Endothelial cell of umbilical vein (primary cell): ENCODE measurements around the gene SLC6A19.

ENCODE experiments used
- CTCF ChIP-seq, 2 donors: IDR thresholded peaks; 1 replicate in 1 of 2; 2 replicates in 1 of 2; pipeline ENCODE4 v1.5.1; 2011; ENCODE audit warnings: low read length in 2 of 2, mild to moderate bottlenecking in 2 of 2, moderate library complexity in 2 of 2, control low read depth in 1 of 2, inconsistent platforms in 1 of 2, low read depth in 1 of 2; ENCODE audit not compliant: insufficient read depth in 1 of 2; ENCODE audit errors: extremely low read depth in 1 of 2
- EZH2 ChIP-seq: IDR thresholded peaks from 2 replicates; pipeline ENCODE4 v1.6.1; 2012; ENCODE audit warnings: borderline replicate concordance, low read depth, mild to moderate bottlenecking, moderate library complexity, low read length, inconsistent platforms; ENCODE audit not compliant: severe bottlenecking
- GATA2 ChIP-seq: IDR thresholded peaks from 2 replicates; pipeline ENCODE4 v1.7.0; 2011; ENCODE audit warnings: low read depth, mild to moderate bottlenecking, moderate library complexity, mixed read lengths, low read length; ENCODE audit not compliant: insufficient read length, insufficient read depth
- JUN ChIP-seq: IDR thresholded peaks from 2 replicates; pipeline ENCODE4 v1.6.1; 2011; ENCODE audit warnings: borderline replicate concordance, low read depth; ENCODE audit not compliant: insufficient read length, insufficient read depth
- POLR2A ChIP-seq: IDR thresholded peaks from 2 replicates; pipeline ENCODE4 v1.6.1; 2012; ENCODE audit warnings: low read depth, mild to moderate bottlenecking, control low read depth, low read length
- POLR2AphosphoS5 ChIP-seq: IDR thresholded peaks from 2 replicates; pipeline ENCODE4 v1.6.1; 2012; ENCODE audit warnings: low read depth, mild to moderate bottlenecking, control low read depth, low read length, moderate library complexity; ENCODE audit not compliant: insufficient read depth

DNA sequence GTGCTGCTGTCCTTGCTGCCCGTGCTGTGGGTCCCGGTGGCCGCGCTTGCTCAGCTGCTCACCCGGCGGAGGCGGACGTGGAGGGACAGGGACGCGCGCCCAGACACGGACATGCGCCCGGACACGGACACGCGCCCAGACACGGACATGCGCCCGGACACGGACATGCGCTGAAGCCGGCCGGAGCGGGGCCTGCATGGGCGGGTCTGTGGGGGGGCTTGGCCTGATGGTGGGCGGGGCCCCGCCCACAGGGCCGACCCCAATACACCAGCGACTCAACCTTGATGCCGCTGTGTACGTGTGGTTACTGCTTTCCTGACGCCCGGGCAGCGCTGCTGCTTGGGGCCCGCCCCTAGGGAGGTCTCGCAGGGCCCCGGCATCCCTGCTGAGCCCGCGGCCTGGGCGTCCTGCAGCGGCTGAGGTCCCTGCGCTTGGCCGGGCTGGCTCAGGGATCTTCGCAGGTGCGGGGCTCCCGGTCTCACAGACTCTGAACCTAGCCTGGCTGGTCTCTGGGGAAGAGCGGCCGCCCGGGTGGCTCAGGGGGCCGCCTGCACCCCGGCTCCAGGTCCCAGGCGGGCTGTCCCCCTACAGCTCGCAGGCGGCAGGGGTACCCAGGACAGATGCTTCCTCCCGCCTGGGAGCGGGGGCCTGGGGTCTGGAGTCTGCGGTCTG, 44.6 kb downstream of the SLC6A19 start:
- no peak for TF ChIP-seq CTCF (IDR thresholded peaks at IDR 0.05; ENCODE audit: extremely low read depth in 1 of 2, insufficient read depth in 1 of 2, low read depth in 1 of 2, low read length in 2 of 2)
- no peak for TF ChIP-seq POLR2A
- no peak for TF ChIP-seq POLR2AphosphoS5
- no peak for TF ChIP-seq EZH2
- no peak for TF ChIP-seq JUN
- no peak for TF ChIP-seq GATA2
